ENCODE data around the gene IL1RAPL1.

IL1RAPL1 gene

GRCh38 chrX:28802625-28803024 lies 215.4 kb downstream of the IL1RAPL1 start:
- no peak for DNase-seq

DNA sequence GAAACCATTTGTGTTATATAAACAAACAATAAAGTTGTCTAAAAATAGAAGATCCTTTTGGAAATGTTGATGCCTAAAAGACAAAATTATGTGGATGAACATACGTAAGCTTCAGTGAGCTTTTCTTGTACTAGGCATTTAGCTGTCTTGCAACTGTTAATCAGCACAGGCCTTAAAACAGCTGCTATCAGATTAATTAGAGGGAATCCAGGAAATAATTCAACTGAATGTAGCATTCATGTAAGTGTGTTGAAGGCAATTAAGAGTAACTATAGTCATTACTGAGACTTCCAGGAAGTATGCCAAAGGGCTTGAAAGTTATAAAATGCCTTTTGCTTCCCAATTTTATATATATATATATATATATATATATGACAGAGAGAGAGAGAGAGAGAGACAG lies 248.7 kb downstream of the IL1RAPL1 start:
- no peak for DNase-seq

GRCh38 chrX:28843817-28844216 lies 256.6 kb downstream of the IL1RAPL1 start:
- DNase-seq, result no peak

GRCh38 chrX:28847423-28847822 lies 260.2 kb downstream of the IL1RAPL1 start:
- no peak for DNase-seq

- no peak for DNase-seq
Observed at GRCh38 chrX:28848707-28849106, 261.5 kb downstream of the IL1RAPL1 start.

- DNase-seq, result no peak
Observed at GRCh38 chrX:28850955-28851354, 263.7 kb downstream of the IL1RAPL1 start.

DNA sequence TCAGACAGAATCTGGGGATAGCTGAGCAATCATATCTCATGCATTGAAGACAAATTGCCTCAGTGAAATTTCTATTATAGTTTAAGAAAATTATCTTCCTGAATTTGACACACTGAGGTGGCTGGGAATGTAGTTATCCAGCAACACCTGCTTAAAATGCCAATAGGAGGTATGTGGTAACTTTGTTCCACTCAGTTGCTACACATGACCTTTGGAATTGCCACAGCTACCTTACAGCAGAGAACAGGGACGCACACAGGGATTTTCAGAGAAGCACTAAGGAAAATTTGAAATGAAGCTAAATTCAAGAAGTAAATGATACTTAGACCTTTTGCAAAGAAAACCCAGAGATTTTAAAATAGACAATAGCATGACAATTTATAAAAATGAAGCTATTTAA lies 264.6 kb downstream of the IL1RAPL1 start:
- no peak for DNase-seq

DNA sequence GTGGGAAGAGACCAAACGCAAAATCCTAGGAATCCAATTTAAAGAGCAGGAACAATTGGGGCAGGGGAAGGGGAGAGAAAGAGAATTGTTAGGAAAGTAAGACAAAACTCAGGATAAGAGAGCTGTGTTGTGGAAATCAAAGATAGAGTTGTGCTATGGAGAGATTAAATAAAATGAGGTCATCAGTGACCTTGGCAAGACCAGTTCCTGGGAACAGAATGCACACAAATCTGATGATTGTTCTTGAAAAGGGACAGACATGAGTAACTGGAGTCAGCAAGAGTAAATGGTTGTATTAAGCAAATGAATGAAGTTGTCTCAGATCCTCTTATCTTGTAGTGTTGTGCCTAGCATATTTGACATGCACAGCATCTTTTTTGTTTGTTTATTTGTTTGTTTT lies 267.4 kb downstream of the IL1RAPL1 start:
- no peak for DNase-seq

DNA sequence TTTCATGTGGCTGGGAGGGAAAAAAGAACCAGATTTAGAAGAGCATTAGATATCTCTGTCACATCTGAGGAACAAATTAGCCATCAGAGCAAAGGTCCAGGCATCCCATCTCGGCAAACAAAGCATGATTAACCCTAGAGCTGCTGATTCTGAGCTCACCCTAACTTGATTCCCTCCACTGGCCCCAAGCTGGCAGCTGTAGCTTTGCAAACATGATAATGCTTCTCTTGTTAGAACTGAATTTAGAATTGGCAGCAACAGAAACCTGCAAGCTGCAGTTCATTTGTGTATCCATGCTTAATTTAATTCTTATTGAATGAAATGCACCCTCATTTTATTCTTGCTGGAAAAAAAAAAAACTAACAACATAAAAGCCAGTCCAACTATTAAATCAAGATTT lies 289.2 kb downstream of the IL1RAPL1 start:
- DNase-seq, result no peak

DNA sequence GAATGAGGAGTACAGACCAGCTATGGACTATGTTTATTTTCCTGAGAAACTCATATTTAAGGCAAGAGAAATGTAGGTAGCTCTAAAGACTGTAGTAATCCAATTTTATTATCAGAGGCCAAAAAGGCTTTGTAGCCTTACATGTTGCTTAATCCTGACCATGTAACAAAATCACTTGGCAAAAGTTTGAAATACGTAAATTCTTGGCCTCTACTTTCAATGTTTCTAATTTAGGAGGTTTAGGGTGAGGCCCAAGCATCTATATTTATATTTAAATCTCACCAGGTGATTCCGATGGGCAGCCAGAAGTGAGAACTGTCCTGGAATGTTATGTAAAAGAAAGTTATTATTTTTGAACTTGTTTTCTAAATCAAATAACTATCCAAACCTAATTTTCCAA lies 289.7 kb downstream of the IL1RAPL1 start:
- DNase-seq, result no peak

GRCh38 chrX:28880136-28880535 lies 292.9 kb downstream of the IL1RAPL1 start:
- DNase-seq, result no peak

DNA sequence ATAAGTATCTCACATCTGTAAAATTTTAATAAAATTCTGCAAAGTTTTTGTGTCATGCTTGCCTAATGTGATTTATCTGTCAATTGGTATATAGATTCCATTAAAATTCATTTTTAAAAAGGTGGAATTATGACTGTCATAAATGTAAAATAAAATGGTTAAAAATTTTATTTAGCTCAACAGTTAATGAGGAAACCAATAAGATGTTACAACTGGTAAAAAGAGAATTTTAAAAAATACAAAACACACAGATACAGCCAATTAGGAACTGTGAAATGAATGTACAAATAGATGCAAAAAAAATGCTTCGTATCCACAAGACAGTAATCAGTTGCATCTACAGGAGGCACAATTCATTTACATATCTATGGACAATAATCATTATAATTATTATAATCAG lies 297.6 kb downstream of the IL1RAPL1 start:
- DNase-seq, result no peak

- DNase-seq, result no peak
Observed at GRCh38 chrX:28888416-28888815, 301.2 kb downstream of the IL1RAPL1 start.

- DNase-seq, result no peak
Observed at GRCh38 chrX:28889591-28890090, 302.4 kb downstream of the IL1RAPL1 start.

DNA sequence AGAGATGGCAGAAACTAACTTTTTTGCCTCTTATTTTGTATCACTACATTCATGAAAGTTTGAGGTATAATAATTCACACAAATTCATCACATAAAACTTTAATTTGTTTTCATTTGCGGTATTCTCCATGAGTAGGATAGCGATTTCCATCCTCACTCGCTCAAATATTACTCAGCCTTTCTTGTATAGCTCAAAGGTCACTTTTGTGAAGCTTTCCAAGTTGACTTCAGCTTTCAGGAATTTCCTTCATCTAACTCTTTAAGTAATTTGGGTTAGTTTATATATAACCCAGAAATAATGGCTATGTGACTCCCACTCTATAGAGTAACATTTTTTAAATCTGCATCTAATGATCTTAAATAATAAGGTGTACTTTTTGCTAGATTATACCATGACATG lies 314.4 kb downstream of the IL1RAPL1 start:
- no peak for DNase-seq

DNA sequence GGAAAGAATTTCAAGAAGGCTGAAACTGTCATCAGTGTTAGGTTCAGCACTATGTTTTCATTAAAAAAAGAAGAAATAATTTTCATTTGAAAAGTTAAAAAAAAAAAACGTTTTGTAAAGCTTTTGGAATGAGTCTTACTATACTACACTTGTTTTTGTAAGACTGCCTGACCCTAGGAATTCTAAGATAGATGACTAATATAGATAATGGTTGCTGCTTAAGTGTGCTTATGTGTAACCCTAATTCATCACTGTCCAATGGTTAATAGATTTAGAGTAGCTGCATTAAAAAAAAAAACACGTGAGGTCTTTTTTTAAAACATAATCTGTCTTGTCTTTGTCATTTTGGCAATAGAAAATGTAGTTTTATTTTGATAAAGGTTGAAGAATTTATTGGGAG lies 323.2 kb downstream of the IL1RAPL1 start:
- DNase-seq, result no peak

- DNase-seq, result peak; percentile 0
Observed at GRCh38 chrX:28920153-28920943, 333.1 kb downstream of the IL1RAPL1 start.

- no peak for DNase-seq
Observed at GRCh38 chrX:28922106-28922505, 334.9 kb downstream of the IL1RAPL1 start.

GRCh38 chrX:28946846-28947245 lies 359.6 kb downstream of the IL1RAPL1 start:
- no peak for DNase-seq

DNA sequence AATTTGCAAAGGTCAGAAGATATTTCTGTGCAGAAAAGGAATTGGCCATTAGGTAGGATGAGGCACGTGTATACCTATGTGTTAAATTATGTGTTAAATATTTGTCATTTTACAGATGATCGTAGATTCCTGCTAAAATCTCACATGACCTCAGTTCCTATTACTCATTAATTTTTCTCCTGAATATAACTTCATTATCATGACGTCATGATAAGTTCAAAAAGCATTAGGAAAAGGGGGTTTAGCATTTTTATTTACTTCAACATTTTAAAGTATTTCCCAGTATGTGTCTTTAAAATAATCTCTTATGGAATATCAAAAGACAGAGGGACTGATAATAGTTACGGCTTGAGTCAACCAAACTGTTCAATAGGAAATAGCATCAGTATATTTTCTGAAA lies 372.8 kb downstream of the IL1RAPL1 start:
- no peak for DNase-seq

GRCh38 chrX:28966331-28966730 lies 379.1 kb downstream of the IL1RAPL1 start:
- no peak for DNase-seq

GRCh38 chrX:28969126-28969525 lies 381.9 kb downstream of the IL1RAPL1 start:
- DNase-seq, result no peak

DNA sequence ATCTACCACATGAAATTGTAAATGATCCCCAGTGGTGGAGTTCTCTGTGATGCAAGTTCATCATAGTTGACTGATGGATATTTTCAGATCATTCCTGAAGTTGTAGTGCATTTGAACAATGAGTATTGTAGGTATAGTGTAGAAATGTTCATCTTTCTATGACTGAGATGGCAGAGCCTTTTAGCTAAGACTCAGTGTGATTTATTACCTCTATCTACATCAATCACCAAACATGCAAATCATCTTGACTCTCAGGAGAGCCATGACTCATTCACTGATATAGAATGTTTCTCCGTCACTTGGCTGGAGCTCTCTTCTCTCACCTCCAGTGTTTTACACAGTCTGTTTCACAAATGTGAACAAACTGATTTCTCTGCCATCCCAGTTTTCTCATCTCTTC lies 392.6 kb downstream of the IL1RAPL1 start:
- DNase-seq, result no peak

DNA sequence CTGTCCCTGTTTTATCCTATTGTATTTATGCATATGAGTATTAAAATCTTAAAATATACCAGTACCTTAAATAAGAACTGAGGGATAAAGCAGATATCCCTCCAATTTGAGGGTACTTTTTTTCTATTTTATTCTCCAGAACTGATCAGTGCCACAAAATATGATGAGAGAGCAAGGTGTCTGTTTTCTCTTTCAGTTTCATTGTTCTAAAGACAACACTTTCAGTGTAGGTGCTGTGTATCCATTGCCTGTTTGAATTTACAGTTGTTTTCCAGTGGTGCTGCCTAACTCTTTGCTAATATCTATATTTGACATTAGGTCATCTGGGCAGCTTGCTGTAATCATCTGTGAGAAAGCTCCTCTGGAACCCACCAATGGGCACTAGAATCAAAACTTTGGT lies 394.7 kb downstream of the IL1RAPL1 start:
- no peak for DNase-seq

DNA sequence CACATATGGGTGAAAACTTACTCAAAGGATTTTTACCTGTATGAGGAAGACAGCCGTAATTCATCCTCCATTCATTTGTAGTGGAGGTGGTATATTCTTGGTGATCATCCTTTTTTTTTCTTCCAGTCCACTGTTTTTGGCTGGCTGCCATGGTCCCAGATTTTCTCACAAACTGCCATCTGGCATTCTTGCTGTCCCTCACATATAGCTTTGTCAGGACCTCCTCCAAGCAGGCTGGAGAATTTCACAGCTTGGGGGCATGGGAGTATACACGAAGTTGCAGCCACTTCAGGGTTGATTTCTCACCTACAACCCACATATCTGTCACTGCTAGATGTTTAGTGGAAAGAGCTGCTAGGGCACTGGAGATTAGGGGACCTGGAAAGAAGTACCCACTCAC lies 401.0 kb downstream of the IL1RAPL1 start:
- no peak for DNase-seq

Data from NCI-H2171 (cell line).